HG03045 (cell line): ENCODE results near the gene RNASET2.
A peak's percentile ranks its signal among the peaks of the same experiment; 100 is the strongest.

Experiments used
- ATAC-seq: cut with Tn5 transposase; IDR thresholded peaks from one replicate; pipeline ENCODE4 v1.9.1; 2021; ENCODE audit warnings: mild to moderate bottlenecking, moderate library complexity; ENCODE audit not compliant: unreplicated experiment

Gene RNASET2

DNA sequence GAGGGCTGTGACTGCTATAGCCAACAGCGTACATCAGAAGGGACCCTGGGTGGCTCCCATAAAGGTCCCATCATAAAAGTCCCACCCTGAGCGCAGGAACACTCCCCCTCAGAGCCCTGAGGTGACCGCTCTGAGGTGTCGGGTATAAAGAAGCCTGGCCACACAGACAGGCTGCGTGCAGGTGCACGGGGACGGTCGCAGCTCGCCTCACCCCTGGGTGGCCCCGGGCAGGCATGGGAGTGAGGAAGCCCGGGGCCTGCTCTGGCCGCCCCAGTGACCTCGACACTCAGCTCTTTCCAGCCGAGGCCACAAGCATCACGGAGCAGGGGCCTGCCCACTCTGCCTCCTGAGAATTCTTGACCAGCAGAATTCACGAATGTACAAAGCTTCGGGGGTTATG lies 14.4 kb upstream of the RNASET2 start:
- no peak for ATAC-seq

DNA sequence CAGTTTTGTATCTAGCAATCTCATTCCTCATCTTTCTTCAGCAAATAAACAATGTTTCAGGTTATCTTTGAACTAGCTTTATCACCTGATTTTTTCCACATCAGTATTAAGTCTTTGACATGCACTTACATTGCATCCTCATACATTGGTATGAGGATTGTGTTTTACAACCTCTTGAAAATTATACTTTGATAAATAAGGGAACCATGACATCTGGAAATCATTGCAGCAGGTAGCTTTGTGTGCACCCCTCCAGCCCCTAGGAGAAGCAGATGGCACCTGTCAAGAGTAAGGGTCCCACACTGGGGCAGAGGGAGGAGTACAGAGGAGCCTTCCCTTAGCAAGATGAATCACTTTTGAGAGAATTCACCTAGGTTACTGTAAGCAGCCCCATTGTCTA lies 13.7 kb upstream of the RNASET2 start:
- ATAC-seq: no peak

DNA sequence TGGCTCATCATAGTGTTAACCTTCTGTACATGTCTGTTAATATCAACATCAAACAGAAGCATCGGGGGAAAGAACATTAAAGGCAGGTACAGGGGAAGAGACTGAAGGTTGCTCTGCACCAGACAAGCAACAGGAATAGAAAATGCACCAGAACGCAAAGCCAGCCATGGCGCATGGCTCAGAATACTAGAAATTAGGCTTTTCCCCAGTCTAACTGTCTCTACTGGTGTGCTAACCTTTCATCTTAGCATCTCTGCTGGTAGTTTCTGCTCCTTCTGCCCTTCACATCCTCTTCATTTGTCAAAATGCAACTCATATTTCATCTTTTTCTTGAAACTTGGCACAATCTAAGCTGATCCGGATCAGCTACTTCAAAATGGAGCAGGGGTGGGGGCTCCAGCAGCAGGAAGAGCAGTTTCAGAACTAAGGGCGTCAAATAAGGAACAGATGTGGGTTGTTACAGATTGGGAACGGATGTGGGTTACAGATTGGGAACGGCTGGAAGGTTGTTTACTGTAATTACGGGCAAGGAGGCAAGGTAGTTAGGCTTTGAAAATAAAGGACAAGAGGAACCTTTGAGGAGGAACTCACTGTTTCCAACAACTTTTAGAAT lies 13.1 kb upstream of the RNASET2 start:
- ATAC-seq: no peak

GRCh38 chr6:166966268-166966667 lies 9.9 kb upstream of the RNASET2 start:
- no peak for ATAC-seq

- ATAC-seq: no peak
Observed at GRCh38 chr6:166960609-166960978, 4.2 kb upstream of the RNASET2 start.

- no peak for ATAC-seq
Observed at GRCh38 chr6:166959911-166960608, 3.7 kb upstream of the RNASET2 start.

DNA sequence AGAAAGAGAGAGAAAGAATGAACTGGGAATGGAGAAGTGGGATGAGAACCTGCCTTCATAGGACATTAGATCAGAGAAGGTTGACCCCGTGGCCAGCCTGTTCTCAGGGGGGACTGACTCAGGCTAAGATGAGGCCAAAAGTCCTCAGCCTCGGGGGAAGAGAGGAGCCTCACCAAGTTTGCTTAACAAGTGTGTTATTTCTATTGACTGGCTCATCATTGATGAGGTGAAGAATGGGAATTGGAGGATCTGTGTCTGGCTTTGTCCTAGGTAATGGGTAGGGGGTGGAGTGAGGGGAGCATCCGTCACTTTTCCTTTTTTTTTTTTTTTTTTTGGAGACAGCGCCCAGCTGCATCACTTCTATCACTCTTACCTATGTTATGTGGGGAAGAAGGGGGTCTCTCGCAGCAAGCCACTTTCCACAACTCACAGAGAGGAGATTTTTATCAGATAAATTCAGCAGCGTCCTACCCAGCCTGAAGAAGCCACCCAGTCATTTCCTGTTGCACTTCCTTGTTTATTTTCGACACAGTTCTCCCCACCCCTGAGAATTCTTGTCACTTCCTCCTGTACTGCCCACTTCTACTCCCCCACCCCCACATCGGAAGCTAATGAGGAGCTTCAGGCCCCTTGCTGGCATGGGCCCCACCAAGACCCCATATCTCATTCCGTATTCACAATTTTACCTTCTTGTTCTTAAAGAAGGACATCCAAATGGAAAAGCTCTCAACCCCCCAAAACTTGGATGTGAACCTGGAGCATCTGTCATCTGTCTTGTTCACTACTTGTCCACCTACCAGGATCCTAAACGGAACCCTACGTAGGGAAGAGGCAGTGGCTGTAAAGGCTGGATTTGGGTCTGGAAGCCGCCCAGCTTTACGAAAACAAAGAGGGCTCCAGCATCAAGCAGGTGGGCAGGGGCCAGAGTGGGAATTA lies 2.8 kb upstream of the RNASET2 start:
- no peak for ATAC-seq

- ATAC-seq: no peak
Observed at GRCh38 chr6:166957805-166958076, 1.4 kb upstream of the RNASET2 start.

GRCh38 chr6:166957087-166957804 lies 896 bp upstream of the RNASET2 start:
- ATAC-seq: peak; percentile 44

- ATAC-seq: peak; percentile 4
Observed at GRCh38 chr6:166955865-166956443, 396 bp downstream of the RNASET2 start.

- no peak for ATAC-seq
Observed at GRCh38 chr6:166955121-166955864, 1.1 kb downstream of the RNASET2 start.

- no peak for ATAC-seq
Observed at GRCh38 chr6:166954118-166954713, 2.1 kb downstream of the RNASET2 start.

GRCh38 chr6:166952567-166953486 lies 3.5 kb downstream of the RNASET2 start:
- ATAC-seq: no peak

GRCh38 chr6:166952121-166952520 lies 4.2 kb downstream of the RNASET2 start:
- no peak for ATAC-seq

- ATAC-seq: no peak
Observed at GRCh38 chr6:166951670-166952060, 4.7 kb downstream of the RNASET2 start.

GRCh38 chr6:166950892-166951669 lies 5.3 kb downstream of the RNASET2 start:
- peak; percentile 93 for ATAC-seq

GRCh38 chr6:166950443-166950821 lies 5.9 kb downstream of the RNASET2 start:
- ATAC-seq: peak; percentile 34
